HG03025 (cell line): ENCODE measurements around the gene RPS21.

Experiments
- ATAC-seq: cut with Tn5 transposase; IDR thresholded peaks from one replicate; pipeline ENCODE4 v1.9.1; 2021; ENCODE audit warnings: mild to moderate bottlenecking, moderate library complexity; ENCODE audit not compliant: unreplicated experiment, low FRiP score

RPS21 gene

DNA sequence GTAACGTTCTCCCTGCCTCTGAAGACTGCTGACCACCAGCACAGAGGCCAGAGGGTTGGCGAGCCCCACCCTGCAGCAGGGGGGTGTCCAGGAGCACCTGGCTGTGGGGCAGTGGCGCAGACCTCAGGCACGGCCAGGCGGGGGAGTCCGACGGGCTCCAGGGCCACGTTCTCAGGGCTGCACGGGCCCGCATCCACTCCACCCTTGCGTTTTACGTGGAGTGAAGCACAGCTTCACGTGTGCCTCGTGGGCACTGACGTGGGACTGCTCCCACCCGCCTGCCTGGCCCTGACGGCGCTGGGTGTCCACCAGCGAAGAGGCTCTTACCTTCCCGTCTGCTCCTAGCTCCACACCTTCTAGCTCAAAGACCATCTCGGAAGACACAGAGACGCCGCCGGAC lies 6.9 kb downstream of the RPS21 start:
- ATAC-seq = no peak

DNA sequence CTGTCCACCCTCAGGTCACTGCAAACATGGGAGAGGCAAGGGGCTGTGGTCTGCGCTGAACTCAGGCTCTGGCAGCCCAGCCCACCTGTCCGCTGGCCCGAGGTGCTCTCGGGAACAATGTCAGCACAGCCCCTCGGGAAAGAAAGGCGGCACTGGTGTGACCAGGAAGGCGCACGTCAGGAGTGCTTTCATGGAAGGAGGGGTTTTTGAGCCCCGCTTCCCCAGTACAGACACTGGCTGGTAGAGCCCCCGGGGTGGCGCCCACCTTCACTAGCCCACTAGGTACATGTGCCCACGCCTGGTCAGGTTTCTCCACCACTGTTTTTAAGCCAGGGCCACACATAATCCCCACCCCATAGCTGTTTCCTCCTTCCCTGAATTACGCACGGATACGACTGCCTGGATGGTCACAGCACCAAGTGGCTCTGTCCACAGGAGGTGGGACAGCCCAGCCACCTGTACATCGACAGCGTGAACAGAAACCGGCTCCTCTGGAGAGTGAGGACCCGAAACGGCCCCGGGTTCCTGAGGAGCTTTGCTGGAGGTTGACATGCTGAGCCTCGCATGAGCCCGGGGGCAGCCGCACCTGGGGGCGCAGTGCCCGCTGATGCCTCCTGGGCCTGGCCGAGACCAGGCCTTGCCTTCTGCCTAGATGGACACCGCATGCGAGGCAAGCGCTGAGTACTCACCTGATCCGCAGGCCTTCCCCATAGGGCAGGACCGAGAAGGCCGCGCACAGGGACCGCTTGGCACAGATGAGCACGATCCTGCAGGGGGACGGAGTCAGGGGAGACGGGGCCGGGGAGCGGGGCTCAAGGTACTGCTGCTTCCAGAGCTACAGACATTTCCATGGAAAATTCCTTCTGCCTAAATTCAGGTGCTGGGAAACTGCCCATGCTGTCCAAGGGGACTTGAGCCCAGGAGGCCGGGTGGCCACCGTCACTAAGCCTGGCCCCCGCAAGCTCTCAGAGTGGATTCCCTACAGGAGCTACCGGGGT lies 7.6 kb downstream of the RPS21 start:
- no peak for ATAC-seq

DNA sequence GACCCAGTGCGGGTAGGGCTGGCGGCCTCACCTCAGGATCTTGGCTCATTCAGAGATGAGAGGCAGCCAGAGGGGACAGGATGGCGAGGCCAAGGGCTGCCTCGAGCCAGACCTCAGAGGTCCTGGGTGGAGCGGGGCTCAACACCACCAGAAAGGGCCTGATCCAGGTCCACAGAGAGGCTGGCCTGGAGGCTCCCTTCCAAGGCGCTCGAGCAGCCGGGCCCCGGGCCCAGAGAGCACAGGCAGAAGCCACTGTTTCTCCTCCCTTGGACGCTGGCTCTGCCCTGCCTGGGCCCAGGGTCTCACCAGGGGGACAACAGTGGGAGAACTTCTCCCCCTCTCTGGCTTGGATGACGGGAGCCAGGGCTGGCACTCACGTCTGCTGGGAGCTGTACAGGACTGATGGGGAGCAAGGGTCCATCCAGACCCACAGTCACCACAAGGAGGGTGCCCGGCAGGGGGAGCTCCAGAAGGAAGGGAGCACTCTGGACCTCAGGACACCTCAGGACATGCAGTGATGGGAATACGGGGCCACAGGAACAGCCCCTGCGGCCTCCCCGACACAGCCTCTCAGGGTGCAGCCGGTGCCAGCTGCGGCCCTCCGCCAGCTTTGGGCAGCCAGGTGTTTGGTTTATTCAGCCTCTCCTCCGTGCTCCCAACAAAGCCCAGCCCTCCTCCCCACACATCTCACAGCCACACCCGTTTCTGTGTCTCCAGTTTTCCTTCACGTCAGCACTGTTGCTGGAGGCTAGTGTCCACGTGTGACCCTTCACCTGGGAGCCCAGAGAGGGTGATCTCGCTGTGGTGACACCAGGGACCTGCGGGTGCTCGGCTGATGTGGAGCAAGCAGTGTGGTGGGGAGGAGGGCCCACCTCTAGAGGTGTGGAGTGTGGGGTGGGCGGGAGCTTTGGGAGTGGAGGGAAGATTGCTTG lies 8.7 kb downstream of the RPS21 start:
- no peak for ATAC-seq

DNA sequence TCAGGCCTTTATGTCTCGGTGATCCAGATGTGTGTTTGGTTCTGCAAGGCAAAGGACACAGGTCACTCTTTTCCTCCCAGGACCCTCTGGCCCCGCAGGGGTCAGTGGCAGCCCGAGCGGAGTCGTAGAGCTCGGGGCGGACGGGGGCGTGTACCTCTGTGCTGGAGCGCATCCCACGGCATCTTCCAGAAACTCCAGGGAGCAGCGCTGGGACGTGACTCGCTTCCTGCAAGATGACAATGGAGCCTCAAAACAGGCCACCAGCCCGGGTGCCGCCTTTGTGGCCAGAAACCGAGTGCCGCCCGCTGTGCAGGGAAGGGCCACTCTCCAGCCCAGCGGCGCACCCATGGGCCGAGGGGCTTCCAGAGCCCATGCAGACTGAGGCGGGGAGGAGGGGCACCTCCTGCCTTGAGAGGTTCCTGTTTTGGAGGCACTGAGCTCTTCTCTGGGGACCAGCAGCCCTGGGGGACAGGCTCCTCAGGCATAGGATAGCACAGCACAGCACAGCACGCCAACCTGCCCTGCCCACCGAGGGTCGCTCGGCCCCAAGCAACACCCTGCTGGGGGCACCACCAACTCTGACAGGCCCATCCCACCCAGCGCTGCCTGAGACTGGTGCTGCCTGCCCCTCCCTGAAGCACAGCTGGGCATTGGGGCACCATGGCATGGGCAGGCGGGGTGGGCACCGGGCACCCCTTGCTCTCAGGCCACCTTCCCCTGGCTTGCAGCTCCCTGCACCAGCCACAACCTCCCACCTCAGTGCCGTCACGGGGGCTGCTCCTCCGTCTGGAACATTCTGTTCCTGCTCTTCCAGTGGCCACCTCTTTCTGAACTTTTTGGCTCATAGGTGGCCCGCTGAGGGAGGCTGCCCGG lies 9.7 kb downstream of the RPS21 start:
- no peak for ATAC-seq

DNA sequence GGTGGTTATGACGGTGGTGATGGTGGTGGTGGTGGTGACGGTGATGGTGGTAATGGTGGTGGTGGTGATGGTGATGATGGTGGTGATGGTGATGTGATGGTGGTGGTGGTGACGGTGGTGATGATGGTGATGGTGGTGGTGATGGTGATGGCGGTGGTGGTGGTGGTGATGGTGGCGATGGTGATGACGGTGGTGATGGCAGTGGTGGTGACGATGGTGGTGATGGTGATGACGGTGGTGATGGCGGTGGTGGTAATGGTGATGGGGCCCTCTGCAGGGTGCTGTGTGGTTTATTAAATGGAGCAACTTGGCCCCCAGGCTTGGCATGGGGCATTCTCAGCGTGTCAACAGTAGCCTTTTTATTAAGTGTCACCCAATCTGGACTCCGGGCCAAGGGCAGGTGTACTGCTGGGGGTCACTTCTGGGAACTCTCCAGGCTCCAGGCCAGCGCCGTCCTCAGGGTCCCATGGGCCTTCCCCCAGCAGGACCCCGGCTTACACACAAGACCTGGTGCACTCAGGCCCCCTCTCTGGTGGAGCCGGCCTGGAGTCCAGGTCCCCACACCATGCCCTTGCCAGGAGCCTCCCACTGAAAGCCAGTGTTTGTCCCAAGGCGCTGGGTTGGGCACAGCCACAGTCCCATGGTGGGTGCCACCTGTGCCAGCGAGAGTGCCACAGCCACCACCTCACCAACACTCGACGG lies 11.4 kb downstream of the RPS21 start:
- no peak for ATAC-seq

DNA sequence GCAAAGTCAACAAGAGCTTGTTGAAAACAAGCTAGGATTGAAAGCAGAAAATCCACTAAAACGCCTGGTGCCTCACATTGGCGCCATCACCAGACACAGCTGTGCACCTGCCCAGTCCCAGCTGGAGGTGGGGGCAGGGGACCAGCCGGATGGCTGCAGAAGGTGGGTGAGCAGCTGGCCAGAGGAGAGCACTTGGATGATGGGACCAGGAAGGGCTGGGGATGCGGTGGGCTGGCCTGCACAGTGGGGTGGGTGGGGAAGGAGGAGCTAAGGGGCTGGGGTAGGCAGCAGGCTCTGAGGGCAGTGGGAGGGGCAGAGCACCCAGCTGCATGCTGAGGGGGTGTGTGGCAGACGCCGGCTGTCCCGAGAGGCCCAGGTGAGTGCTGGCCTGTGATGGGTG lies 13.1 kb downstream of the RPS21 start:
- no peak for ATAC-seq

DNA sequence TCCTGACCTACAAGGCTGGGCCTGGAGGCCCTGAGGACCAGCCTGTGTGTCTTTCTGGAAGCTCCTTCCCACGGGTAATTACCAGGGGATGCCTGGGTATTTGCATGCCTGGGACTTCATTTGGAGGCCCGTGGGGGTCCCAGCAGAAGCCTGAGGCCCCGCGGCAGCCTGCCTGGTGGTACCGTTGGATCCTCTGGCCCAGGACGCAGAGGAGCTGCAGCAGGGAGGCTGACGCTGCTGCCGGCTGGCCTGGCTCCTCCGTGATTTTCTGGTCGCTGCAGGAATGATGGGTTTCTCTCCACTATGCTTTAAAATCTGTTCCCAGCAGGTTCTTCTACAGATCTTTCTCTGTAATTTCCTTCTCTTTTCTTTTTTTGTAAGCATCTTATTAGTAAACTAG lies 13.6 kb downstream of the RPS21 start:
- no peak for ATAC-seq

DNA sequence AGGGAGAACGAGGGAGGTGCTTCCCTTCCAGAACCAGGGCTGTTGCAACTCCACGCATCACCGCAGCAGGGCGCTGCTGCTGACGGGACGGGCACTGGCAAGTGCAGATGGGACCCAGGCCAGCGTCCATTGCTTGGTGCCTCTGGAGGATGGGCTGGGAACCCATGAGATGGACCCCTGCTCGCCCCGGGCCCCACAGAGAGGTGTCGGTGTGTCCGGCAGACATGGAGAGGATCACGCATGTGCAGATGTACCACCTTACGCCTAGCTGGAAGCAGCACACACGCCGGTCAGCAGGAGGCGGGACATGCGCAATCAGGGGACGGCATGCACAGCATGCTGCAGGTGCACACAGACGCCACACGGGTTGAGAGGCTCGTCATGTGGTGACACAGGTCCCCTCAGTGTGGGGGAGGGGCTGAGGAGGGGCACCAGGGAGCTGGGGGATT lies 14.5 kb downstream of the RPS21 start:
- ATAC-seq = no peak

DNA sequence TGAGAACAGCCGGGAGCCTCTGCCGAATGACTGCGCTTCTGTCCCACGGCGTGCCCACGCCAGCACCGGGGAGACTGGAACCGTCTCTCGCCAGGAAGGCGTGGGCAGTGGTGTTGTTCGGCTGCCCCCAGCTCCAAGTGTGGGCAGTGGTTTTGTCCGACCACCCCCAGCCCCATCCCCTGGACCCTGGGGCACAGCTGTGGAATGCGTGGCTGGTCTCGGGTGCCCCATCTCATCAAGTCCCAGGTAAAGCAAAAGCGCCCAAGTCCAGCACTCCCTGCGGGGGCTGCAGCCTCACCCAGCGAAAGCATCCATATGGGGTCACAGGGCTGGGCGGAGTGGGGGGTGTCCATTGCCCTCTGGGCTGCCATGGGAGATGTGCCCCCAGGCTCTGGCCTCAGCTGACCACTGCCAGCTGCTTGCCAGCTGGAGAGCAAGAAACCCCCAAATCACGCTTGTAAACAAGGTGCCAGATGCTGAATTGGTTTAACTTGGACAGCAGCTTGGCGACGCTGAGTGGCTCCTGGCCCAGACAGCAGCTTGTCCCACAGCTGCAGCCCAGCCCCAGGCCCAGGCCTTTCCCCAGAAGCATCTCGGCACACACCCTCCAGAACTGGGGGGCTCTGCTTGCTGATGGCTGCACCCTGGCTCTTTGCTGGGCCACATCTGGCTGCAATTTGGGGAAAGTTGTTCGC lies 15.7 kb downstream of the RPS21 start:
- no peak for ATAC-seq

DNA sequence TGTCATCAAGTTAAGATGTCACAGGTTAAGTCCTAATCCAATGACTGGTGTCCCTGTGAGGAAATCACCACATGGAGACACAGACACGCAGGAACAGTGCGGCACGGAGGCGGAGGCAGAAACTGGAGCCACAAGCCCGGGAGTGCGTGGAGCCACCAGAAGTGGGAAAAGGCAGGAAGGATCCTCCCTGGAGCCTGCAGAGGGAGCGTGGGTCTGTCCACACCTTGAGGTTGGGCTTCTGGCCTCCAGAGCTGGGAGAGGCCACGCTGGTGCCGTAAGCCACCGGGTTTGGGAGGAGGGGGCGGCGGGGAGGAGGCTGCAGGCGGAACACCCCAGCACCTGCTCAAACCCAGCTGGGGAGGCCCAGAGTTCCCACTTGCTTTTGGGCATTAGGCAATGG lies 16.4 kb downstream of the RPS21 start:
- no peak for ATAC-seq

DNA sequence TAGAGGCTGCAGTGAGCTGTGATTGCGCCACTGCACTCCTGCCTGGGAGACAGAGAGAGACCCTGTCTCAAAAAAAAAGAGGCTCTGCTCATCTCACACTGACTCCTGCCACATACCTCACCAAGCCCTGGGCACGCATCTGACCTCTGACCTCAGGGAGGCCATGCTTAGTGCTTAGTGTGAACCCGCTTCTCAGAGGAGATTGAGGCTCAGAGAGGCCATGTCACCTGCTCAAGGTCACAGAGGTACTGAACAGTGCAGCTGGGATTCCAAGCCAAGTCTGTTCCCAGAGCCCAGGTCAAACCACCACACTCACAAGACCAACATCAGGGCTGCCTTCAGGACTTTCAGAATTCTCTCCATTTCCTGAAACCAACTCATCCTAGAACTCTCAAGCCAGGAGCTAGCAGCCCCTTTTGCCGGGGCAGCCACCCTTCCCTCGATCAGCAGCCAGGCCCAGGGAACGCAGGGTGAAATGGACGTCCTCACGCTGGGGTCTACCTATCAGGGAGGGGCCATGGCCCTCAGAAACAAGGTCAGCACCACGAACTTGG lies 17.3 kb downstream of the RPS21 start:
- ATAC-seq = no peak

DNA sequence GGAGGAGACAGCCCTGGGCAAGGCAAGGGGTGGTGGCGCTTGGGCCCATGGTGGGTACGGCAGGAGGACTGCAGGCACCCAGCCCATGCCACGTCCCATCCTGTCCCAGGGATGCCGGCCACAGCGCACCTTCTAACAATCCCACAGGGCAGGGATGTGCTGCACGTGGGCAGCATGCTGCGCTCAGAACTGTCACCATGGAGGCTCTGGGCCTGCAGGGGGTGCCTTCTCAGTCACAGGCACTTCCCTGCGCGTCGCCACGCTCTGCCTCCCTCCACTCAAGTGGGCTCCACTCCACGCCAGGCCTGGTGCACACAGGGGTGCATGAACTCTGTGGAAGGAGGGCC lies 17.8 kb downstream of the RPS21 start:
- no peak for ATAC-seq

DNA sequence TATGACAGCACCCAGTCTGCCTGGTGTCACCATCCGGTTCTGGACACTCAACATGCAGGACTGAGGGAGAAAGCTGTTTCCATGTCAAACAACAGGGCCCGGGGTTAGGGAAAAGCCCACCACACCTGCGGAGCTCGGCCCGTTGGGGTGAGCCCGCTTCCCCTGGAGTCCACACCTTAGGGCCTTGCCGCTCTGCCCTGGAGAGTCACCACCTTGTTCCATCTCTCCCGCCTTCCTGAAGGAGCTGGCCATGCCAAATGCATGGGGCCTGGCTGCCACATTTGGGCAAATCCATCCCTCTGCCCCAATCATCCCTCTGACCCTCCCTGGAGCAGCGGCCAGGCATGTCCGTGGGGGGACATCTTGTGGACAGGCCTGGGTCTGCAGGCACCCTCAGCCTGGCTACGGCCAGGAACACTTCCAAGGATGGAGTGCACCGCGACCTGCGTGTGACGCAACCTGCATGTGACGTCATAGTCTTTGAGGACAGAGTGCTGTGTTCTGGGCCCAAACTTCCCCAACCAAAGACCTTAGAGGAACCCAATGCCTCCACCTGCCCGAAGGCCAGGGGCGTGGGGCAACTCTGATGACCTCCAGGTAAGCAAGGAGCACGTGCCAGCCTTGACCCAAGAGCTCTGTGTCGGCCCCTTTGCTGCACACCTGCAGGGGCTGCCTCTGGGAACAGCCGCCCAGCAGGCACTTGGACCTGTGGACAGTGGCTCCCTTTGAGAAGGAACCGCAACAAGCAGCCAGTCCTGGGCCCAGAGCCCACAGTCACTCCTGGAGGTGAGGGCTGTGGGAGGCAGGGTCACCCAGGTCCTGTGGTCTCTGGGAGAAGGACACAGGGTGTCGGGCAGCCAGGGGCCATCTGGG lies 18.4 kb downstream of the RPS21 start:
- ATAC-seq = no peak

DNA sequence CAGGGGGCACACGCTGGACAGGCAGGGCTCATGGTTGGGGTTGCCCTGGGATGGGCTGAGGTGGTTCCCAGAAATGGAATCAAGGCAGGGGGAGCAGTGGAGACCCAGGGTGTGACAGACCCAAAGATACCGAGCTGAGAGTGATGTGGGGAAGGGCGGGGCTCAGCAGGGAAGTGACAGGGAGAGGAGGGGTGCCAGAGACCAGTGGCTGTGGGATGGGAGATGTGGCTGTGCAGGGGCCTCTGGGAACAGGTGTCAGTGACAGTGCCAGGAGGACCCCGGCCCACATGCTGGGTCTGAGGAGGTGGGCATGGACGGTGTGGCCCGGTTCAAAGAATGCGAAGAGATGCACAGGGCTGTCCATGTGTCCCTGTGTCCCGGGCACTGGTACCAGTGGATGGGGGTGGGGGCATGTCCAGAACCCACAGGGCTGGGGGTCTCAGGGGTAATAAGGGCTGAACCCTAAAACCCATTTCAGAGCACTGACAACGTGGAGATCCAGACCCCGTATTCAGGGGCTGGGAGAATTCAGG lies 19.1 kb downstream of the RPS21 start:
- no peak for ATAC-seq

DNA sequence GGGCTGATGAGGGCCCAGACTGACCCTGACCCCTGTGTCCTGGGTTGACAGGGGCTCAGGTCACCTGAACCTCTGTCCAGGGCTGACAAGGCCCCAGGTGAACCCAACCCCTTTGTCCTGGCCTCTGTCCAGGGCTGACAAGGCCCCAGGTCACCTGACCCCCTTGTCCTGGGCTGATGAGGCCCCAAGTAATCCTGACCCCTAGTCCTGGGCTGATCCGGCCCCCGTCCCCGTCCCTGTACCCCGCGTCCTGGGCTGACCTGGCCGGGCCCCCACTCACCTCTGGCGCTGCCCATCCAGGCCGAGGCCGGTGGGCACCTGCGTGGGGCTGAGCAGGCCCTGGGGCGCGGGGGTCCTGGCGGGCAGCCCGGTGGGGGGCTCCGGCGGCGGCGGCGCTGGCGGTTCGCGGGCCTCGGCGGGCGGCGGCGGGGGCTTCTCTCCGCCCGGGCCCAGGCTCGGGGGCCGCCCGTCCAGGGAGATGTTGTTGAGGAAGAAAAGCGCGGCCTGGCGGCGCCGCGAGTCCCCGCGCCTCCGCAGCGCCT lies 19.8 kb downstream of the RPS21 start:
- no peak for ATAC-seq

DNA sequence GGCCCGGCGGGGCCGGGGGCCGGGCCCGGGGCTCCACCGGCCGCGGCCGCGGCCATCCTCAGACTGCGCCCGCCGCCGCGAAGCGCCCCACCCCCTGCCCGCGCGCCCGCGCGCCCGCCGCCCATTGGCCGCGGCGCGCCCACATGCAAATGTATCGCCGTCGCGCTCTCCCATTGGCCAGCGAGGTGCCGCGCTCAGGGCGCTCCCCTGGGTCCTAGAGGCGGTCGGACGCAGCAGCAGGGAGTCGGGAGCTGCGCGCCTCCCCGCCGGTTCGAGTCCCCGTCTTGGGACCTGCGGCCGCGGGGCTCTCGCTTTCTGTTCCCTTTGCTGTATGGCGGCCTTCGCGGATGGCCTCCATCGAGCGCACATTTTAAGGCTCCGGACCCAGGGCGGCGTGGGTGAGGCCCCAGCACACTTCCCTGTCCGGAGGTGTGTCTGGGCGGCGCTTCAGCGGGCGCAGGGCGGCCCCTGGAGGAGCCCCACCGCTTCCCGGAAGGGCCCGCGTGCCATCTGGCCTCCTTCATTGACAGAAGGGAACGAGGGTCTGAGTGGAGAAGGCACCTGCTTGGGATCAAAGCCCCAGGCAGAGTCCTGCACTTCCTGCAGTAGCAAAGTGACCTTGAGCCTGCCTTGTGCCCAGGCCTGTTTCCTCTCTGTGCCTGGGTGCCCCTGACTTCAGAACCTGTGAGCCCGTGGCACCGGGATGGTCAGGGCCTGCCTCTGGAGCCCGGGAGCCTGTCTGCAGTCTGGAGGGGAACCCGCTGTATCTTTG lies 20.5 kb downstream of the RPS21 start, which contains the start of gene CABLES2:
Gene CABLES2 (minus strand): TSS at position 65 of the 772 bp plus-strand sequence. CDS start 9 bp downstream, at position 56.
- ATAC-seq = peak; percentile 82
